K562 (cell line): ENCODE data around the gene HOXB1. TPM values are rescaled to one million over a fixed set of nuclear protein-coding genes. Genes with fewer than 3 reads are reported as not detected.

Source experiments
- ASH1L ChIP-seq: fragments of 450-650 bp; IDR thresholded peaks from 2 replicates; pipeline ENCODE4 v1.6.1; 2018; ENCODE audit warnings: borderline replicate concordance, mild to moderate bottlenecking, low read depth; ENCODE audit not compliant: partially characterized antibody
- CEBPG ChIP-seq, 3 experiments: fragments of 200-800 bp in 1 of 3; sonication (Bioruptor generic) in 1 of 3; sonication (generic) in 1 of 3; formaldehyde crosslinking in 1 of 3; IDR thresholded peaks in 2 of 3; conservative IDR thresholded peaks in 1 of 3; 2 replicates each; pipeline versions ENCODE4 v1.6.1 to v1.8.0; 2016 to 2022; ENCODE audit warnings: missing compliant biosample characterization in 2 of 3, missing genetic modification characterization in 2 of 3, mild to moderate bottlenecking in 1 of 3, missing genetic modification reagents in 1 of 3
- CREB5 ChIP-seq: fragments of 250-450 bp; sonication (Bioruptor Pico); IDR thresholded peaks from 2 replicates; pipeline ENCODE4 v1.5.0; 2020; ENCODE audit warnings: mild to moderate bottlenecking
- CXXC5 ChIP-seq: fragments of 250-450 bp; sonication (Bioruptor Pico); IDR thresholded peaks from 2 replicates; pipeline ENCODE4 v1.8.0; 2022; ENCODE audit warnings: inconsistent platforms, mild to moderate bottlenecking, moderate library complexity
- DDX20 ChIP-seq: fragments of 450-650 bp; IDR thresholded peaks from 2 replicates; pipeline ENCODE4 v1.6.1; 2016; ENCODE audit warnings: missing genetic modification characterization, low read depth, mild to moderate bottlenecking, missing compliant biosample characterization, moderate library complexity
- EHMT2 ChIP-seq: fragments of 450-650 bp; IDR thresholded peaks from 2 replicates; pipeline ENCODE4 v1.6.1; 2018; ENCODE audit warnings: antibody characterized with exemption
- ELK1 ChIP-seq: sonication (generic); formaldehyde crosslinking; IDR thresholded peaks from 2 replicates; pipeline ENCODE4 v1.8.1; 2022; ENCODE audit warnings: missing genetic modification reagents
- JUN ChIP-seq, 2 experiments: sonication (generic) in 1 of 2; formaldehyde crosslinking in 1 of 2; IDR thresholded peaks; 2 replicates each; pipeline versions ENCODE4 v1.6.1 to v1.8.0; 2012 to 2022; ENCODE audit warnings: borderline replicate concordance in 2 of 2, mild to moderate bottlenecking in 2 of 2, improper control_type of control experiment in 1 of 2, low read depth in 1 of 2, low read length in 1 of 2, missing genetic modification reagents in 1 of 2
- NFATC3 ChIP-seq: fragments of 450-650 bp; IDR thresholded peaks from 2 replicates; pipeline ENCODE4 v1.6.1; 2017; ENCODE audit warnings: mild to moderate bottlenecking
- PTBP1 ChIP-seq: fragments of 200-400 bp; formaldehyde crosslinking; IDR thresholded peaks from 2 replicates; pipeline ENCODE4 v1.6.1; 2017; ENCODE audit warnings: low read depth, low read length
- RFX7 ChIP-seq: fragments of 250-450 bp; sonication (Bioruptor Pico); IDR thresholded peaks from 2 replicates; pipeline ENCODE4 v1.5.1; 2021; ENCODE audit warnings: mild to moderate bottlenecking
- SMARCE1 ChIP-seq: fragments of 450-650 bp; IDR thresholded peaks from 2 replicates; pipeline ENCODE4 v1.7.1; 2016; ENCODE audit warnings: mild to moderate bottlenecking
- SREBF2 ChIP-seq: sonication (generic); formaldehyde crosslinking; IDR thresholded peaks from 2 replicates; pipeline ENCODE4 v1.4.0; 2020; ENCODE audit warnings: mild to moderate bottlenecking, missing genetic modification reagents
- SRSF7 ChIP-seq: fragments of 200-400 bp; formaldehyde crosslinking; optimal IDR thresholded peaks from 2 replicates; pipeline ENCODE3; 2017; ENCODE audit warnings: mild to moderate bottlenecking, low read depth, low read length
- TARDBP ChIP-seq: fragments of 450-650 bp; IDR thresholded peaks from 2 replicates; pipeline ENCODE4 v1.6.1; 2016
- TRIM25 ChIP-seq: fragments of 450-650 bp; IDR thresholded peaks from 2 replicates; pipeline ENCODE4 v1.7.0; 2016; ENCODE audit warnings: borderline replicate concordance
- U2AF1 ChIP-seq: fragments of 200-400 bp; formaldehyde crosslinking; optimal IDR thresholded peaks from 2 replicates; pipeline ENCODE3; 2017; ENCODE audit warnings: mild to moderate bottlenecking, low read depth, low read length, moderate library complexity
- WHSC1 ChIP-seq: IDR thresholded peaks from one replicate; pipeline ENCODE4 v1.6.1; 2012; ENCODE audit warnings: low read length, control low read depth, inconsistent platforms
- XRCC5 ChIP-seq: fragments of 200-400 bp; formaldehyde crosslinking; IDR thresholded peaks from 2 replicates; pipeline ENCODE4 v1.6.1; 2017; ENCODE audit warnings: low read depth, mild to moderate bottlenecking, low read length
- ZNF124 ChIP-seq: sonication (generic); formaldehyde crosslinking; IDR thresholded peaks from 2 replicates; pipeline ENCODE4 v1.8.1; 2022; ENCODE audit warnings: missing genetic modification reagents
- ZNF184 ChIP-seq: sonication (generic); formaldehyde crosslinking; IDR thresholded peaks from 2 replicates; pipeline ENCODE4 v1.5.0; 2020; ENCODE audit warnings: missing genetic modification reagents
- ZNF253 ChIP-seq: fragments of 250-450 bp; sonication (Bioruptor Pico); conservative IDR thresholded peaks from 2 replicates; pipeline ENCODE4 v1.6.1; 2021; ENCODE audit warnings: mild to moderate bottlenecking
- ZNF41 ChIP-seq: fragments of 250-450 bp; sonication (Bioruptor Pico); conservative IDR thresholded peaks from 2 replicates; pipeline ENCODE4 v1.4.0; 2020; ENCODE audit warnings: mild to moderate bottlenecking
- ZNF511 ChIP-seq: sonication (generic); formaldehyde crosslinking; IDR thresholded peaks from 2 replicates; pipeline ENCODE4 v1.8.0; 2022; ENCODE audit warnings: mild to moderate bottlenecking, missing genetic modification reagents
- ZNF75A ChIP-seq: fragments of 450-650 bp; formaldehyde crosslinking; IDR thresholded peaks from 2 replicates; pipeline ENCODE4 v1.4.0; 2020; ENCODE audit warnings: mild to moderate bottlenecking
- polyA plus RNA-seq, 8 experiments: library from polyadenylated mRNA; depleted of rRNA in 4 of 8; stranded (reverse) in 5 of 8; unstranded in 3 of 8; fragments of >200 nt; fragmentation: Nextera tagmentation in 2 of 8; fragmentation: Illumina TruSeq in 1 of 8; extraction: Ambion mirVana in 2 of 8; extraction: Trizol in 1 of 8; gene quantifications; 2 replicates each; pipeline versions ENCODE4 v1.2.1 to v1.2.3, GENCODE V29; 2011 to 2014; ENCODE audit warnings: inconsistent platforms in 1 of 8, missing spikeins in 1 of 8
- total RNA-seq, 7 experiments: library from RNA; depleted of rRNA in 6 of 7; stranded (reverse); fragments of >200 nt in 6 of 7; fragmentation: Illumina TruSeq in 2 of 7; extraction: Trizol in 2 of 7; gene quantifications; 2 replicates each; pipeline versions ENCODE4 v1.2.1 to v1.2.3, GENCODE V29; 2011 to 2021; ENCODE audit warnings: low replicate concordance in 1 of 7

HOXB1 gene
- total and polyA plus RNA-seq, 9 of the 15 experiments (the other 6 are each of a cell fraction or from before 2014, with no cell fraction given) = 0.04 TPM; not detected in 8

GRCh38 chr17:48484850-48485249 is 46.0 kb downstream of the HOXB1 start (continued):
- TF ChIP-seq ZNF184 (CRISPR knock-in tag) = no peak
- TF ChIP-seq U2AF1 = no peak
- TF ChIP-seq XRCC5 = no peak
- no peak for TF ChIP-seq DDX20 (tag)
- peak; percentile 82 for TF ChIP-seq EHMT2
- peak; percentile 71 for TF ChIP-seq JUN (IDR thresholded peaks at IDR 0.05; ENCODE audit: borderline replicate concordance, low read depth, low read length)
- no peak for TF ChIP-seq JUN (CRISPR knock-in tag; IDR thresholded peaks at IDR 0.05; ENCODE audit: borderline replicate concordance)
- peak; percentile 66; the same call in 1 of the 2 replicates for TF ChIP-seq SMARCE1
- TF ChIP-seq RFX7 = no peak
- peak; percentile 49; the same call in 1 of the 2 replicates for TF ChIP-seq NFATC3
- TF ChIP-seq ZNF511 (CRISPR knock-in tag) = no peak
- no peak for TF ChIP-seq TRIM25
- no peak for TF ChIP-seq ZNF41 (CRISPR knock-in tag)
- TF ChIP-seq ASH1L = no peak
- no peak for TF ChIP-seq CXXC5 (CRISPR knock-in tag)
- no peak for TF ChIP-seq PTBP1
- no peak for TF ChIP-seq ELK1 (CRISPR knock-in tag)
- TF ChIP-seq CREB5 = no peak
- TF ChIP-seq SREBF2 (CRISPR knock-in tag) = no peak
- no peak for TF ChIP-seq ZNF253 (CRISPR knock-in tag)
- no peak for TF ChIP-seq CEBPG (CRISPR knock-in tag; IDR thresholded peaks at IDR 0.05)
- no peak for TF ChIP-seq CEBPG (tag; conservative IDR thresholded peaks at IDR 0.05 in 1 of 2, IDR thresholded peaks at IDR 0.05 in 1 of 2)
- TF ChIP-seq ZNF124 = no peak
- TF ChIP-seq WHSC1 = no peak
- no peak for TF ChIP-seq ZNF75A (CRISPR knock-in tag)
- TF ChIP-seq TARDBP = no peak
- no peak for TF ChIP-seq SRSF7
